GM10266 (cell line): ENCODE data around the gene BACH2.
"Not testable (repeated sequence)": the region's sequence is repeated elsewhere in the genome, so short reads cannot be mapped to it uniquely, and the experiment has no call there.

Experiments used
- DNase-seq: peaks from one replicate; pipeline ENCODE4 v3.0.0; 2012; ENCODE audit errors: extremely low spot score
- TF ChIP-seq, protein P1 (sequence below): IDR thresholded peaks from 2 replicates; pipeline ENCODE4 v1.5.1; 2012; ENCODE audit warnings: mild to moderate bottlenecking, low read depth; ENCODE audit not compliant: control insufficient read depth, insufficient read depth; ENCODE audit errors: missing control alignments

BACH2 gene

DNA sequence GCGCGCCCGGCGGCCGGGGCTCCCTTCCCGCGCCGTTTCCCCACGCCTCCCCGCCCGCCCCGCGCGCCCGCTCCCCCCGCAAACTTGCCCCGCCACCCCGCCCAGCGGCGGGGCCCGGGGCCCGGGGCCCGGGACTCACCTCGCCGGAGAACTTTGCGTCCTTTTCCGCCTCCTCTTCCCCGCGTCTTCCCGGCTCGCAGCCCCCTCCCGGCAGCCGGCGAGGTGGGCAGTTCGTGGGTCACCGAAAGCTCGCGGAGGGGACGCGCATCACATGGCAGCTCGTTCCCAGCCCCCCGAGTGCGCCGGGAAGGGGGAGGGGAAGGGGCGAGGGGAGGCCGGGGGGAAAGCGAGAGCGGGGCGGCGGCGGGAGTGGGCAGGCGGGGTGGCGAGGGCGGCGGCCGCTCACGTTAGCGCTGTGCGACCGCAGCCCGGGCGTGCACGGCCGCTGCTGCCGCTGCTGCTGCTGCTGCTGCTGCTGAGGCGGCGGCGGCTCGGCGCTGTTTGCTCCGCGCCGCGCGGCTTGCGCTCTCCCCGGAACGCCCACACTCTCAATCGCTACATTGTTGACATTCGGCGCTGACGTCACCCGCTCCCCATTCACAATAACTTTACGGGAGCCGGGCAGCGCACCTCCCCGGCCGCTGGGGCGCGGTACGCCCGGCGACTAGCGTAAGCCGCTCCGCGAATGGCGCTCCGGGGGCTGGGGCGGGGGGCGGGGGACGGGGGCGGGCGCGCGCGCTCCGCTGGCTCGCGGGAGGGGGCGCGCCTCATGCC, at the start of gene BACH2:
Gene BACH2 (minus strand): TSS at position 503 of the 774 bp plus-strand sequence. CDS start 287,999 bp downstream, outside the sequence.
- DNase-seq, result peak; percentile 85
- TF ChIP-seq, protein P1, sequence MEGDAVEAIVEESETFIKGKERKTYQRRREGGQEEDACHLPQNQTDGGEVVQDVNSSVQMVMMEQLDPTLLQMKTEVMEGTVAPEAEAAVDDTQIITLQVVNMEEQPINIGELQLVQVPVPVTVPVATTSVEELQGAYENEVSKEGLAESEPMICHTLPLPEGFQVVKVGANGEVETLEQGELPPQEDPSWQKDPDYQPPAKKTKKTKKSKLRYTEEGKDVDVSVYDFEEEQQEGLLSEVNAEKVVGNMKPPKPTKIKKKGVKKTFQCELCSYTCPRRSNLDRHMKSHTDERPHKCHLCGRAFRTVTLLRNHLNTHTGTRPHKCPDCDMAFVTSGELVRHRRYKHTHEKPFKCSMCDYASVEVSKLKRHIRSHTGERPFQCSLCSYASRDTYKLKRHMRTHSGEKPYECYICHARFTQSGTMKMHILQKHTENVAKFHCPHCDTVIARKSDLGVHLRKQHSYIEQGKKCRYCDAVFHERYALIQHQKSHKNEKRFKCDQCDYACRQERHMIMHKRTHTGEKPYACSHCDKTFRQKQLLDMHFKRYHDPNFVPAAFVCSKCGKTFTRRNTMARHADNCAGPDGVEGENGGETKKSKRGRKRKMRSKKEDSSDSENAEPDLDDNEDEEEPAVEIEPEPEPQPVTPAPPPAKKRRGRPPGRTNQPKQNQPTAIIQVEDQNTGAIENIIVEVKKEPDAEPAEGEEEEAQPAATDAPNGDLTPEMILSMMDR, result no peak

DNA sequence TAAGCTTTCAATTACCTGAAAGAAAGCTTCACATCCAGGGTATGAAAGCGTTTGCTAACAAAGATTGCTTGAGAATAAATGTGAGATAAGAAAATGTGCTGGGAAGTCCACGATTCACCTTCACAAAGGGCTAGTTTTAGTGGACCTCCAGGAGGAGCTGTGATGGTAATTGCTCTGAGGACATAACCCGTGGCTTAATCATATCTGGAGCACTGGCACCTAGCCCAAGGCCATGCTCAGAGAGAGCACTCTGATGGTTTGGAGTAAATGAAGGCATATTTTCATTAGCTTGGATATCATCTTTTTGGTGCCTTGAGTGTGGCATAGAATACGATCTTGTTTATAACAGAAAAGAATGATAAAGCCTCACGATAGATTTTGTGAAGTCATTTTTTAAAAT, 46.9 kb upstream of the BACH2 start:
- TF ChIP-seq, protein P1, result no peak
- no peak for DNase-seq

DNA sequence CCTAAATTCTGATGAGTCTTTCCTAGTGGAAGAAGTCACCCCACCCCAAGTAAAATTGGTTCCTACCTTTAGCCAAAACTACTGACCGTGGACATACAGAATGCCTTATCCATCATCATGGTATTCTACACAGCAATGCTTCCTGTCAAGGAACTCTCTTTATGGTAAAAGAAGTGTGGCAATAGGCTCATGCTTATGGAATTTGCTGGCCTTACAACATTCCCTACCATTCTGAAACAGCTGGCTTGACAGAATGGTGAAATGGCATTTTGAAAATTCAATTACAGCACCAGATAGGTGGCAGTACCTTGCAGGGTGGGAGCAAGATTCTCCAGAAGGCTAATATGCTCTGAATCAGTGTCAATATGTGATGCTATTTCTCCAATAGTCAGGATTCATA, 41.8 kb upstream of the BACH2 start:
- TF ChIP-seq, protein P1, result no peak
- no peak for DNase-seq

DNA sequence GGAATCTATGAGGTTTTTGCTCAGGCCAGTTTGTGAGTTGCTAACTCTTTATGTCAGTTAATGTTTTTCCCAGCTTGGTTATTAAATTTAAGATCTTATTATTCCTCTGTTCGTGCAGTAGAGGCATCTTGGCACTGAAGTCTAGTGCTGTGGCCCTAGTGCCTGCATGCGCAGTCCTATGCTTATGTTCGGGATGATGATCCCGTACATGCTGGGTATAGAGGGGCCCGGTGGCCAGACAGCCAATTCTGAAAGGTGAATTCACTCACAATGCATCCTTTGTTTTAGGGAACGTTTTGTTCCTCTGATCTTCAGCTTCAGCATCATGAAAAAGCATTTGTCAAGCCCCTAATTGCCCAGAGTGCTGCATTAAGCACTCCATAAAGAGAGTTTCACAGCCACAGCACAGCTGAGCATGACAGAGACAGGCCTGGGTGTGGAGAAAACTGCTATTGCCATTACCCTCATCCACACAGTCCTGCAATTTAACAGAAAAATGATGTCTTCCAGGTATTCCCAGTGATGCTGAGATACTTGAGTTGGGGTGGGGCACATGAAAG, 39.8 kb upstream of the BACH2 start:
- TF ChIP-seq, protein P1, result no peak
- DNase-seq, result no peak

DNA sequence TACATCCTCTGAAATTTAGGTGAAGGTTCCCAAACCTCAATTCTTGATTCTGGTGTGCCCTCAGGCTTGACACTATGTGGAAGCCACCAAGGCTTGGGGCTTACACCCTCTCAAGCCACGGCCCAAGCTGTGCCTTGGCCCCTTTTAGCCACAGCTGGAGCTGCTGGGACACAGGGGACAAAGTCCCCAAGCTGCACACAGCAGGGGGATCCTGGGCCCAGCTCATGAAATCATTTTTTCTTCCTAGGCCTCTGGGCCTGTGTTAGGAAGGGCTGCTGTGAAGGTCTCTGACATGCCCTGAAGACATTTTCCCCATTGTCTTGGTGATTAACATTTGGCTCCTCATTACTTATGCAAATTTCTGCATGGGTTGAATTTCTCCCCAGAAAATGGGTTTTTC, 37.3 kb upstream of the BACH2 start:
- DNase-seq, result no peak
- TF ChIP-seq, protein P1, result no peak

DNA sequence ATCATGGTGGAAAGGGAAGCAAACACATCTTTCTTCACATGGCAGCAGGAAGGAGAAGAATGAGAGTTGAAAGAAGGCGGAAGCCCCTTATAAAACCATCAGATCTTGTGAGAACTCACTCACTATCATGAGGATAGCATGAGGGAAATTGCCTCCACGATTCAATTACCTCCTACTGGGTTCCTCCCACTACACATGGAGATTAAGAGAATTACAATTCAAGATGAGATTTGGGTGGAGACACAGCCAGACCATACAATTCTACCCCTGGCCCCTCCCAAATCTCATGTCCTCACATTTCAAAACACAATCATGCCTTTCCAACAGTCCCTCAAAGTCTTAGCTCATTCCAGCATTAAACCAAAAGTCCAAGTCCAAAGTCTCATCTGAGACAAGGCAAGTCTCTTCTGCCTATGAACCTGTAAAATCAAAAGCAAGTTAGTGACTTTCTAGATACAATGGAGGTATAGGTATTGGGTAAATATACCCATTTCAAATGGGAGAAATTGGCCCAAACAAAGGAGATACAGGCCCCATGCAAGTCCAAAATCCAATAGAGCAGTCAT, 36.4 kb upstream of the BACH2 start:
- DNase-seq, result not testable (repeated sequence)

DNA sequence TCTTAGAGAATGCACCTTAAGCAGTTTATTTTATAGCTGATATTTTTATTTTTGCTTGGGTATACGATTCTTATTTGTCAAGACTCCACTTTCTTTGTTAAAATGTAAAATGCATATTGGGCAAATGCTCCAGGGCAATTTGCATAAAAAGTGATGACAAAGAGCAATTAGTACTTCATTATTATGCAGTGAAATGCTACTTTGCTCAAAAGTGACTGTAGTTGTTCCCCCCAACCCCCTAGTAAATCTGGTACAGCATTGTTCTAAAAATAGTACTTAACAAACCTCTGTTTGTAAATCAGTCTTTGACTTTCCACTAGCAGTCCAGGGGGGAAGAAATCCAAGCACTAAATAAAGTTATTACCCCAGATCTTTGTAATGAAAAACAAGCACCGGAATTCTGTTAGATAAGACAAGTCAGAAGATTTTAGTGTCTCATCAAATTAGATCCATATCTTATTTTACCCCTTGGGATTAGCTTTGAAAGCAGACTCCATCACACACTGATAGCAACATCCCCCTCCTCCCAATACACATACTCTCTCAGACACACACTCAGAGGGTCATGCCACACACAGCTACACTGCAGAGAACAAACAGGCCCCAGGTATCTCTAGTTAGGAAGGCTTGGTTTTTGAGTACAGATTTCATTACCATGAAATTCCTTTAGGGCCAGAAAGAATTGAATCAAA, 32.9 kb upstream of the BACH2 start:
- no peak for DNase-seq
- TF ChIP-seq, protein P1, result no peak
